ENCODE results near the gene SETD3. TPM values are rescaled to one million over a fixed set of nuclear protein-coding genes. Genes with fewer than 3 reads are reported as not detected.
"Not testable (repeated sequence)": the region's sequence is repeated elsewhere in the genome, so short reads cannot be mapped to it uniquely, and the experiment has no call there.

The SETD3 gene
- total RNA-seq, 6 donors from 2014 or later, result 59.7 to 99.2 (median 77.6) TPM

DNA sequence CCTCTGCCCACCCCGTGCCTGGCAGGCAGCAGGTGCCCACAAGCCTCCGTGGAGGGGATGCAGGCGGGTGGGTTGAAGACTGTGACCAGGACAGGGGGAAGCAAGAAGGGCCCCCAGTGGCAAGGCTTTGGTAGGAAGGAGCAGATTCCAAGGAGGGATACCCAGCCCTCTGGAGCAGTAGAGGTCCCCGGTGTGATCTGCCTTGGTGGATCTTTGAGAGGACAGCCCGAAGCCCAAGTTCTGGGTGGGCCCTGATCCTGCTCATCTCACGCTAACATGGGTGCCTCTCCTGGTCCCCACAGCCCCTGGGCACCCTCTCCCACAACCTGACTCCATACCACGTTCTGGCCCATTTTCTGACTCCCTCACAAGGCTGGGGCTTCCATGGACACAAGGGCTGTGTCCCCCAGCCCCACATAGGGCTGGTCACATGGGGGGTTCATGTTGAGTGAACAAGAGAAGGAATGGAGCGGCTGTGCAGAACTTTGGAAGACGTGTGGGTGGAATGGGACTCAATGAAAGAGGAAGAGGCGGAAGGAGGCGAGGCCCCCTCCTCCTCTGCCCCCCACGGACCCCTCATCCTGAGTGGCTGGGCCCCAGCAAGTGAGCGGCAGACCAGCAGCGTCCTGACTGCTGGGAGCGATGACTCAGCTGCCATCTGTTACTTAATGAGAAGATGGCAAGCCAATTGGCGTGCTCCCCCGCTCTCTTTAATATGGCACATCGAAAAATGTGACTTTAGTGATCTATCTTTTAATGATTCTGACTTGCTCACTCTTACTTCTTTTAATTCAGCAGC is 131.6 kb downstream of the SETD3 start:
- DNase-seq (no peak), ATAC-seq (ENCODE audit: low FRiP score in 2 of 2) (no peak)
- TF ChIP-seq, protein P1, sequence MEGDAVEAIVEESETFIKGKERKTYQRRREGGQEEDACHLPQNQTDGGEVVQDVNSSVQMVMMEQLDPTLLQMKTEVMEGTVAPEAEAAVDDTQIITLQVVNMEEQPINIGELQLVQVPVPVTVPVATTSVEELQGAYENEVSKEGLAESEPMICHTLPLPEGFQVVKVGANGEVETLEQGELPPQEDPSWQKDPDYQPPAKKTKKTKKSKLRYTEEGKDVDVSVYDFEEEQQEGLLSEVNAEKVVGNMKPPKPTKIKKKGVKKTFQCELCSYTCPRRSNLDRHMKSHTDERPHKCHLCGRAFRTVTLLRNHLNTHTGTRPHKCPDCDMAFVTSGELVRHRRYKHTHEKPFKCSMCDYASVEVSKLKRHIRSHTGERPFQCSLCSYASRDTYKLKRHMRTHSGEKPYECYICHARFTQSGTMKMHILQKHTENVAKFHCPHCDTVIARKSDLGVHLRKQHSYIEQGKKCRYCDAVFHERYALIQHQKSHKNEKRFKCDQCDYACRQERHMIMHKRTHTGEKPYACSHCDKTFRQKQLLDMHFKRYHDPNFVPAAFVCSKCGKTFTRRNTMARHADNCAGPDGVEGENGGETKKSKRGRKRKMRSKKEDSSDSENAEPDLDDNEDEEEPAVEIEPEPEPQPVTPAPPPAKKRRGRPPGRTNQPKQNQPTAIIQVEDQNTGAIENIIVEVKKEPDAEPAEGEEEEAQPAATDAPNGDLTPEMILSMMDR (IDR thresholded peaks at IDR 0.05), result no peak
- no peak for TF ChIP-seq EP300 (IDR thresholded peaks at IDR 0.05)
- no peak for TF ChIP-seq POLR2A (IDR thresholded peaks at IDR 0.05)
- no peak for TF ChIP-seq POLR2AphosphoS5 (IDR thresholded peaks at IDR 0.05)
- Histone ChIP-seq H3K4me1 (no peaks in the 10 kb centered on the region), H3K27me3 (no peaks in the 10 kb centered on the region), H3K9me3 (no peaks in the 10 kb centered on the region), H3K27ac (no peak overlapping the region), H3K4me3 (no peak overlapping the region), H3K36me3 (no peaks in the 10 kb centered on the region)
- WGBS, 2 donors, result 78 to 79% methylated on average over 16 to 18 of the region's 18 CpGs

DNA sequence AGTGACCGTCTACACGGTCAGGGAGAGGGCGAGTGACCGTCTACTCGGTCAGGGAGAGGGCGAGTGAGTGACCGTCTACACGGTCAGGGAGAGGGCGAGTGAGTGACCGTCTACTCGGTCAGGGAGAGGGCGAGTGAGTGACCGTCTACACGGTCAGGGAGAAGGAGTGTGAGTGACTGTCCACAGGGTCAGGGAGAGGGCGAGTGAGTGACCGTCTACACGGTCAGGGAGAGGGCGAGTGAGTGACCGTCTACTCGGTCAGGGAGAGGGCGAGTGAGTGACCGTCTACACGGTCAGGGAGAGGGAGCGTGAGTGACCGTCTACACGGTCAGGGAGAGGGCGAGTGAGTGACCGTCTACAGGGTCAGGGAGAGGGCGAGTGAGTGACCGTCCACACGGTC is 132.4 kb downstream of the SETD3 start:
- WGBS, 2 donors, result 88 to 93% methylated on average over 31 of the region's 31 CpGs
- H3K9me3 ChIP-seq; H3K27ac ChIP-seq; H3K4me3 ChIP-seq; ATAC-seq (ENCODE audit: low FRiP score in 2 of 2); H3K4me1 ChIP-seq; H3K36me3 ChIP-seq; H3K27me3 ChIP-seq; DNase-seq: not testable (repeated sequence)

Small RNAs within 50 kb of the gene (small RNA-seq; reads per million reads assigned to genes)
- gene RNU6-91P, result 0 reads per million in 4 donors

Other genes with a start within 250 kb of the SETD3 start
- gene BCL11B, start 208.7 kb downstream of the SETD3 start, total RNA-seq, result 1 to 10 TPM; 1.1 to 4.5 (median 2.2) TPM
- 10 to 100 TPM; 29.8 to 51.1 (median 44.0) TPM for gene CCNK, start 550 bp upstream of the SETD3 start, total RNA-seq
- 10 to 100 TPM in 5 of 6 donors, 1 to 10 TPM in 1; 5.2 to 31.0 (median 20.4) TPM for gene CCDC85C, start 123.3 kb upstream of the SETD3 start, total RNA-seq
- 1 to 10 TPM in 4 of 6 donors, under 1 TPM in 2; 0.61 to 2.2 (median 1.3) TPM for gene HHIPL1, start 164.3 kb upstream of the SETD3 start, total RNA-seq
- gene CYP46A1, start 203.4 kb upstream of the SETD3 start, total RNA-seq, result 10 to 100 TPM in 1 of 6 donors, 1 to 10 TPM in 2, under 1 TPM in 3; 0.15 to 12.6 (median 1.2) TPM

All from upper lobe of left lung (tissue), 6 donors.